Spleen (tissue), 7 donors: ENCODE data around the gene KDM3B.

Source experiments
- POLR2A ChIP-seq, 3 donors: fragments of 450-650 bp; IDR thresholded peaks; one replicate each; pipeline ENCODE4 v1.5.1; 2017; ENCODE audit warnings: antibody characterized with exemption in 3 of 3, mild to moderate bottlenecking in 1 of 3
- TF ChIP-seq, protein P1 (sequence below), 11 experiments: fragments of 200-600 bp in 7 of 11; fragments of 450-650 bp in 4 of 11; sonication (generic) in 4 of 11; IDR thresholded peaks in 8 of 11; conservative IDR thresholded peaks in 3 of 11; 1 replicate in 7 of 11; 2 replicates in 4 of 11; pipeline versions ENCODE4 v1.4.0 to v1.8.0; 2016 to 2021; ENCODE audit warnings: antibody characterized with exemption in 11 of 11, inconsistent platforms in 4 of 11, mild to moderate bottlenecking in 1 of 11
- donor health status: DM: no; HTN: no; CAD: no; lungs with moderate emphysema.
- donor health status: DM: no; HTN: no; CAD: no.
- donor health status: DM: no; HTN: no; CAD: no.

DNA sequence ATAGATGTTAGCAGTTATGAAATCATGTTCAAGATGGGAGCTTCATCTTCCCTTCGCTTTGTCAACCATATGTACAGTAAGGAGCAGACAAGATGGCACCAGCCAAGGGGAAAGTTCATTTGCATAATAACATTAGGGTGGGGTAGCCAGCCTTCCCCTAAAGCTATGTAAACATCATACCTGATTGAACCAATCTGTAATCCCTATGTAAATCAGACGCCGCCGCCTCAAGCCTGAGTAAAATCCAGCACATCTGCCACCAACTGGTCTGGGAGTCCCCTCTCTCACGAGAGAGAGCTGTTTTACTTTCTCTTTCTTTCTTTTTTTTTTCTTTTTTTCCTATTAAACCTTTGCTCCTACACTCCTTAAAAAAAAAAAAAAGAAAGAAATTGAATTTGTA lies 55.5 kb downstream of the KDM3B start:
- TF ChIP-seq, protein P1, sequence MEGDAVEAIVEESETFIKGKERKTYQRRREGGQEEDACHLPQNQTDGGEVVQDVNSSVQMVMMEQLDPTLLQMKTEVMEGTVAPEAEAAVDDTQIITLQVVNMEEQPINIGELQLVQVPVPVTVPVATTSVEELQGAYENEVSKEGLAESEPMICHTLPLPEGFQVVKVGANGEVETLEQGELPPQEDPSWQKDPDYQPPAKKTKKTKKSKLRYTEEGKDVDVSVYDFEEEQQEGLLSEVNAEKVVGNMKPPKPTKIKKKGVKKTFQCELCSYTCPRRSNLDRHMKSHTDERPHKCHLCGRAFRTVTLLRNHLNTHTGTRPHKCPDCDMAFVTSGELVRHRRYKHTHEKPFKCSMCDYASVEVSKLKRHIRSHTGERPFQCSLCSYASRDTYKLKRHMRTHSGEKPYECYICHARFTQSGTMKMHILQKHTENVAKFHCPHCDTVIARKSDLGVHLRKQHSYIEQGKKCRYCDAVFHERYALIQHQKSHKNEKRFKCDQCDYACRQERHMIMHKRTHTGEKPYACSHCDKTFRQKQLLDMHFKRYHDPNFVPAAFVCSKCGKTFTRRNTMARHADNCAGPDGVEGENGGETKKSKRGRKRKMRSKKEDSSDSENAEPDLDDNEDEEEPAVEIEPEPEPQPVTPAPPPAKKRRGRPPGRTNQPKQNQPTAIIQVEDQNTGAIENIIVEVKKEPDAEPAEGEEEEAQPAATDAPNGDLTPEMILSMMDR (IDR thresholded peaks at IDR 0.05 in 8 of 11, conservative IDR thresholded peaks at IDR 0.05 in 3 of 11): no peak
- TF ChIP-seq POLR2A (IDR thresholded peaks at IDR 0.05): no peak
